ENCODE results near the gene WASL. TPM values are rescaled to one million over a fixed set of nuclear protein-coding genes. Genes with fewer than 3 reads are reported as not detected.

WASL gene
- total and polyA plus RNA-seq, 2 of the 13 experiments (the other 11 are each of a cell fraction or from before 2014, with no cell fraction given), result 7.9 to 12.8 TPM

DNA sequence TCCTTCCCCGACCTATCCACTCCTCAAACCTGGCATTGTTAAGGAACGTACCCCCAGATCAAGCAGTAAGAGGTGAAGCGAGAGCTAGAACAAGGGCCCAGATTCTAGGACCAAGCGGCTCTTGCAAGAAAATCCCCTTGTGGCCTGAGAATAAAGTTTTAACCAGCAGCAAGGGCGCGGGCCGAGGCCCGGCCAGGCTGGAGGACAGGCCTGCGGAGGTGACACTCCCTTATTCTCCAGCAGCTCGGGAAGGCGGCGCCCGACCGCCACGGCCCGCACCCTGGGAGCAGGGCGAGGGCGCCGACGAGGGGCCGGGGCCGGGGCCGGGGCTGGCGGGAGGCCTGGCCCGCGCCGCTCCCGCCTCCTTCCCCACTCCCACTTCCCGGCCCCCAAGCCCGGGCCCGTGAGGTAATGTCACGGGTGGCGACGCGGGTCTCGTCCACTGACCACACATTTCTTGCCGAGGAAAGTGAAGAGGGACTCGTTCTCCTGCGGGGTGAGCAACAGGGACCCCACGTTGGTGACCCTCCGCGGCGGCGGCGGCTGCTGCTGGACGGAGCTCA, 551 bp downstream of the WASL start (continued):
- TF ChIP-seq, protein P1, sequence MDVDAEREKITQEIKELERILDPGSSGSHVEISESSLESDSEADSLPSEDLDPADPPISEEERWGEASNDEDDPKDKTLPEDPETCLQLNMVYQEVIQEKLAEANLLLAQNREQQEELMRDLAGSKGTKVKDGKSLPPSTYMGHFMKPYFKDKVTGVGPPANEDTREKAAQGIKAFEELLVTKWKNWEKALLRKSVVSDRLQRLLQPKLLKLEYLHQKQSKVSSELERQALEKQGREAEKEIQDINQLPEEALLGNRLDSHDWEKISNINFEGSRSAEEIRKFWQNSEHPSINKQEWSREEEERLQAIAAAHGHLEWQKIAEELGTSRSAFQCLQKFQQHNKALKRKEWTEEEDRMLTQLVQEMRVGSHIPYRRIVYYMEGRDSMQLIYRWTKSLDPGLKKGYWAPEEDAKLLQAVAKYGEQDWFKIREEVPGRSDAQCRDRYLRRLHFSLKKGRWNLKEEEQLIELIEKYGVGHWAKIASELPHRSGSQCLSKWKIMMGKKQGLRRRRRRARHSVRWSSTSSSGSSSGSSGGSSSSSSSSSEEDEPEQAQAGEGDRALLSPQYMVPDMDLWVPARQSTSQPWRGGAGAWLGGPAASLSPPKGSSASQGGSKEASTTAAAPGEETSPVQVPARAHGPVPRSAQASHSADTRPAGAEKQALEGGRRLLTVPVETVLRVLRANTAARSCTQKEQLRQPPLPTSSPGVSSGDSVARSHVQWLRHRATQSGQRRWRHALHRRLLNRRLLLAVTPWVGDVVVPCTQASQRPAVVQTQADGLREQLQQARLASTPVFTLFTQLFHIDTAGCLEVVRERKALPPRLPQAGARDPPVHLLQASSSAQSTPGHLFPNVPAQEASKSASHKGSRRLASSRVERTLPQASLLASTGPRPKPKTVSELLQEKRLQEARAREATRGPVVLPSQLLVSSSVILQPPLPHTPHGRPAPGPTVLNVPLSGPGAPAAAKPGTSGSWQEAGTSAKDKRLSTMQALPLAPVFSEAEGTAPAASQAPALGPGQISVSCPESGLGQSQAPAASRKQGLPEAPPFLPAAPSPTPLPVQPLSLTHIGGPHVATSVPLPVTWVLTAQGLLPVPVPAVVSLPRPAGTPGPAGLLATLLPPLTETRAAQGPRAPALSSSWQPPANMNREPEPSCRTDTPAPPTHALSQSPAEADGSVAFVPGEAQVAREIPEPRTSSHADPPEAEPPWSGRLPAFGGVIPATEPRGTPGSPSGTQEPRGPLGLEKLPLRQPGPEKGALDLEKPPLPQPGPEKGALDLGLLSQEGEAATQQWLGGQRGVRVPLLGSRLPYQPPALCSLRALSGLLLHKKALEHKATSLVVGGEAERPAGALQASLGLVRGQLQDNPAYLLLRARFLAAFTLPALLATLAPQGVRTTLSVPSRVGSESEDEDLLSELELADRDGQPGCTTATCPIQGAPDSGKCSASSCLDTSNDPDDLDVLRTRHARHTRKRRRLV (CRISPR knock-in tag; IDR thresholded peaks at IDR 0.05), result peak; percentile 10; the same call in 1 of the 2 replicates
- TF ChIP-seq ZNF460 (CRISPR knock-in tag; IDR thresholded peaks at IDR 0.05; ENCODE audit: borderline replicate concordance) (no peak), ZNF317 (CRISPR knock-in tag; IDR thresholded peaks at IDR 0.05) (no peak), ZNF546 (CRISPR knock-in tag; conservative IDR thresholded peaks at IDR 0.05) (no peak), CBX5 (CRISPR knock-in tag; IDR thresholded peaks at IDR 0.05; ENCODE audit: borderline replicate concordance) (no peak), ZNF232 (CRISPR knock-in tag; IDR thresholded peaks at IDR 0.05; ENCODE audit: borderline replicate concordance) (no peak; the same call in 1 of the 2 replicates), ZNF205 (CRISPR knock-in tag; IDR thresholded peaks at IDR 0.05) (no peak), CCDC6 (CRISPR knock-in tag; IDR thresholded peaks at IDR 0.05) (no peak), SP4 (CRISPR knock-in tag; IDR thresholded peaks at IDR 0.05) (no peak), IKZF5 (CRISPR knock-in tag; IDR thresholded peaks at IDR 0.05) (no peak), NKX3-1 (CRISPR knock-in tag; IDR thresholded peaks at IDR 0.05) (0 out of 2 replicates have a peak, but pooled peaks have one; percentile 29), TRAFD1 (CRISPR knock-in tag; IDR thresholded peaks at IDR 0.05; ENCODE audit: borderline replicate concordance) (no peak), PHF8 (CRISPR knock-in tag; IDR thresholded peaks at IDR 0.05) (no peak), SATB2 (CRISPR knock-in tag; IDR thresholded peaks at IDR 0.05) (no peak), BRD4 (CRISPR knock-in tag; IDR thresholded peaks at IDR 0.05) (0 out of 2 replicates have a peak, but pooled peaks have one; percentile 2)
- TF ChIP-seq, protein P2, sequence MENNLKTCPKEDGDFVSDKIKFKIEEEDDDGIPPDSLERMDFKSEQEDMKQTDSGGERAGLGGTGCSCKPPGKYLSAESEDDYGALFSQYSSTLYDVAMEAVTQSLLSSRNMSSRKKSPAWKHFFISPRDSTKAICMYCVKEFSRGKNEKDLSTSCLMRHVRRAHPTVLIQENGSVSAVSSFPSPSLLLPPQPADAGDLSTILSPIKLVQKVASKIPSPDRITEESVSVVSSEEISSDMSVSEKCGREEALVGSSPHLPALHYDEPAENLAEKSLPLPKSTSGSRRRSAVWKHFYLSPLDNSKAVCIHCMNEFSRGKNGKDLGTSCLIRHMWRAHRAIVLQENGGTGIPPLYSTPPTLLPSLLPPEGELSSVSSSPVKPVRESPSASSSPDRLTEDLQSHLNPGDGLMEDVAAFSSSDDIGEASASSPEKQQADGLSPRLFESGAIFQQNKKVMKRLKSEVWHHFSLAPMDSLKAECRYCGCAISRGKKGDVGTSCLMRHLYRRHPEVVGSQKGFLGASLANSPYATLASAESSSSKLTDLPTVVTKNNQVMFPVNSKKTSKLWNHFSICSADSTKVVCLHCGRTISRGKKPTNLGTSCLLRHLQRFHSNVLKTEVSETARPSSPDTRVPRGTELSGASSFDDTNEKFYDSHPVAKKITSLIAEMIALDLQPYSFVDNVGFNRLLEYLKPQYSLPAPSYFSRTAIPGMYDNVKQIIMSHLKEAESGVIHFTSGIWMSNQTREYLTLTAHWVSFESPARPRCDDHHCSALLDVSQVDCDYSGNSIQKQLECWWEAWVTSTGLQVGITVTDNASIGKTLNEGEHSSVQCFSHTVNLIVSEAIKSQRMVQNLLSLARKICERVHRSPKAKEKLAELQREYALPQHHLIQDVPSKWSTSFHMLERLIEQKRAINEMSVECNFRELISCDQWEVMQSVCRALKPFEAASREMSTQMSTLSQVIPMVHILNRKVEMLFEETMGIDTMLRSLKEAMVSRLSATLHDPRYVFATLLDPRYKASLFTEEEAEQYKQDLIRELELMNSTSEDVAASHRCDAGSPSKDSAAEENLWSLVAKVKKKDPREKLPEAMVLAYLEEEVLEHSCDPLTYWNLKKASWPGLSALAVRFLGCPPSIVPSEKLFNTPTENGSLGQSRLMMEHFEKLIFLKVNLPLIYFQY (CRISPR knock-in tag; IDR thresholded peaks at IDR 0.05; ENCODE audit: borderline replicate concordance), result 0 out of 2 replicates have a peak, but pooled peaks have one; percentile 7
- TF ChIP-seq, protein P3, sequence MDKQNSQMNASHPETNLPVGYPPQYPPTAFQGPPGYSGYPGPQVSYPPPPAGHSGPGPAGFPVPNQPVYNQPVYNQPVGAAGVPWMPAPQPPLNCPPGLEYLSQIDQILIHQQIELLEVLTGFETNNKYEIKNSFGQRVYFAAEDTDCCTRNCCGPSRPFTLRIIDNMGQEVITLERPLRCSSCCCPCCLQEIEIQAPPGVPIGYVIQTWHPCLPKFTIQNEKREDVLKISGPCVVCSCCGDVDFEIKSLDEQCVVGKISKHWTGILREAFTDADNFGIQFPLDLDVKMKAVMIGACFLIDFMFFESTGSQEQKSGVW (CRISPR knock-in tag; IDR thresholded peaks at IDR 0.05; ENCODE audit: borderline replicate concordance), result 0 out of 2 replicates have a peak, but pooled peaks have one; percentile 8
